Fibroblast of lung (primary cell): ENCODE measurements around the gene SLC29A1. TPM values are rescaled to one million over a fixed set of nuclear protein-coding genes. Genes with fewer than 3 reads are reported as not detected.

ENCODE experiments used
- DNase-seq, 2 donors: peaks; one replicate each; pipeline versions ENCODE4 v3.0.0 to v3.0.0-alpha.2; 2010; ENCODE audit warnings: low read depth in 2 of 2
- H2AFZ ChIP-seq: 2 replicates; pipeline ENCODE4 v1.5.1; 2012; ENCODE audit warnings: low read length, control low read depth, inconsistent platforms
- H3K27ac ChIP-seq: 2 replicates; pipeline ENCODE4 v1.5.1; 2011; ENCODE audit warnings: low read length, control low read depth; ENCODE audit not compliant: insufficient read depth
- H3K27me3 ChIP-seq: 2 replicates; pipeline ENCODE4 v1.5.1; 2011; ENCODE audit warnings: mild to moderate bottlenecking, low read length; ENCODE audit not compliant: control insufficient read depth, insufficient read depth
- H3K36me3 ChIP-seq: 2 replicates; pipeline ENCODE4 v1.5.1; 2011; ENCODE audit warnings: low read length; ENCODE audit not compliant: control insufficient read depth, insufficient read depth
- H3K4me1 ChIP-seq: 2 replicates; pipeline ENCODE4 v1.5.1; 2011; ENCODE audit warnings: low read length; ENCODE audit not compliant: control insufficient read depth, insufficient read depth; ENCODE audit errors: extremely low read depth
- H3K4me2 ChIP-seq: 2 replicates; pipeline ENCODE4 v1.5.1; 2011; ENCODE audit warnings: low read length, control low read depth; ENCODE audit not compliant: insufficient read depth; ENCODE audit errors: extremely low read depth
- H3K4me3 ChIP-seq, 4 experiments: fragments of 200-600 bp in 1 of 4; sonication (generic) in 1 of 4; replicated peaks in 1 of 4; 2 replicates each; pipeline ENCODE4 v1.5.1; 2011 to 2016; ENCODE audit warnings: low read length in 4 of 4, low read depth in 3 of 4, mild to moderate bottlenecking in 3 of 4, control low read depth in 2 of 4, inconsistent platforms in 1 of 4, mixed read lengths in 1 of 4; ENCODE audit not compliant: insufficient read depth in 1 of 4; ENCODE audit errors: control extremely low read depth in 1 of 4
- H3K79me2 ChIP-seq: 2 replicates; pipeline ENCODE4 v1.5.1; 2012; ENCODE audit warnings: mild to moderate bottlenecking, low read length, inconsistent platforms; ENCODE audit not compliant: control insufficient read depth, insufficient read depth
- H3K9ac ChIP-seq: 2 replicates; pipeline ENCODE4 v1.5.1; 2011; ENCODE audit warnings: mild to moderate bottlenecking, low read length, control low read depth; ENCODE audit not compliant: insufficient read depth
- H3K9me3 ChIP-seq: 2 replicates; pipeline ENCODE4 v1.5.1; 2012; ENCODE audit warnings: low read depth, low read length; ENCODE audit not compliant: control insufficient read depth, insufficient read depth
- H4K20me1 ChIP-seq: 2 replicates; pipeline ENCODE4 v1.5.1; 2011; ENCODE audit warnings: low read length; ENCODE audit not compliant: control insufficient read depth, insufficient read depth; ENCODE audit errors: extremely low read depth
- CTCF ChIP-seq, 2 donors: IDR thresholded peaks in 1 of 2; conservative IDR thresholded peaks in 1 of 2; 1 replicate in 1 of 2; 2 replicates in 1 of 2; pipeline ENCODE4 v1.5.1; 2011 to 2012; ENCODE audit warnings: low read length in 2 of 2, control low read depth in 1 of 2, inconsistent platforms in 1 of 2, low read depth in 1 of 2, mild to moderate bottlenecking in 1 of 2
- EZH2 ChIP-seq: IDR thresholded peaks from 2 replicates; pipeline ENCODE4 v1.5.1; 2012; ENCODE audit warnings: low read length, control low read depth, mild to moderate bottlenecking; ENCODE audit errors: missing control alignments
- polyA plus RNA-seq, 2 donors: library from polyadenylated mRNA; depleted of rRNA in 1 of 2; stranded (reverse) in 1 of 2; unstranded in 1 of 2; fragments of >200 nt; gene quantifications; 2 replicates each; pipeline ENCODE4 v1.2.1, GENCODE V29; 2011 to 2012; ENCODE audit warnings: missing spikeins in 1 of 2
- total RNA-seq: library from RNA; depleted of rRNA; stranded (reverse); fragments of >200 nt; gene quantifications from 2 replicates; pipeline ENCODE4 v1.2.1, GENCODE V29; 2014

The SLC29A1 gene
- total and polyA plus RNA-seq, 2 donors (not counting 1 experiment from before 2014, with no cell fraction given) = 13.4 to 21.9 TPM

GRCh38 chr6:44269178-44269920, 46.0 kb downstream of the SLC29A1 start:
- Histone ChIP-seq H4K20me1 (peaks cover 2% of the 10 kb centered on the region), H2AFZ (no peak overlapping the region), H3K4me2 (no peak overlapping the region), H3K79me2 (no peaks in the 10 kb centered on the region), H3K27ac (no peak overlapping the region), H3K4me1 (peaks cover 3% of the 10 kb centered on the region), H3K9ac (no peak overlapping the region), H3K27me3 (peaks cover 44% of the 10 kb centered on the region), H3K9me3 (no peaks in the 10 kb centered on the region), H3K36me3 (no peaks in the 10 kb centered on the region), H3K4me3 (no peak overlapping the region)
- no peak for DNase-seq
- TF ChIP-seq CTCF (conservative IDR thresholded peaks at IDR 0.05 in 1 of 2, IDR thresholded peaks at IDR 0.05 in 1 of 2; ENCODE audit: low read depth in 1 of 2, low read length in 2 of 2) (no peak), EZH2 (no peak)

GRCh38 chr6:44269921-44270525, 46.6 kb downstream of the SLC29A1 start, which contains the start of gene TMEM151B:
Gene TMEM151B (plus strand): TSS chr6:44270450. CDS start chr6:44270743, 293 bp downstream.
- no peak within 1 kb of the TSS for H3K27ac ChIP-seq
- no peak for DNase-seq
- H3K4me3 ChIP-seq = peak within 1 kb of the TSS in 1 of 4 experiments; percentile 10

More at GRCh38 chr6:44269921-44270525, 46.6 kb downstream of the SLC29A1 start, which contains the start of gene TMEM151B:
- no peaks in the 10 kb centered on the region for H3K9me3 ChIP-seq
- no peak within 1 kb of the TSS for H3K4me2 ChIP-seq
- no peaks in the 10 kb centered on the region for H3K79me2 ChIP-seq
- no peaks in the 10 kb centered on the region for H3K36me3 ChIP-seq
- no peak within 1 kb of the TSS for H3K9ac ChIP-seq
- no peak for TF ChIP-seq CTCF (conservative IDR thresholded peaks at IDR 0.05 in 1 of 2, IDR thresholded peaks at IDR 0.05 in 1 of 2; ENCODE audit: low read depth in 1 of 2, low read length in 2 of 2)
- TF ChIP-seq EZH2 = peak; percentile 99
- H2AFZ ChIP-seq = no peak within 1 kb of the TSS
- H3K4me1 ChIP-seq = no peaks in the 10 kb centered on the region
- H3K27me3 ChIP-seq = peaks cover 44% of the 10 kb centered on the region
- H4K20me1 ChIP-seq = peaks cover 2% of the 10 kb centered on the region
